ENCODE results near the gene OR5B21.

GRCh38 chr11:58524232-58525036, 16.5 kb upstream of the OR5B21 start:
- TF ChIP-seq CTCF (conservative IDR thresholded peaks at IDR 0.05 in 1 of 2, IDR thresholded peaks at IDR 0.05 in 1 of 2; ENCODE audit: low read depth in 1 of 2, low read length in 2 of 2) (peak; percentile 89 to 96), EZH2 (IDR thresholded peaks at IDR 0.05; ENCODE audit: low read length, missing control alignments) (no peak)

All from fibroblast of lung (primary cell).